M059J (cell line): ENCODE measurements around the gene ZSCAN5B. TPM values are rescaled to one million over a fixed set of nuclear protein-coding genes. Genes with fewer than 3 reads are reported as not detected.
A peak's percentile ranks its signal among the peaks of the same experiment; 100 is the strongest.
"Not testable (repeated sequence)": the region's sequence is repeated elsewhere in the genome, so short reads cannot be mapped to it uniquely, and the experiment has no call there.

Experiments
- DNase-seq: peaks from one replicate; pipeline ENCODE4 v3.0.0-alpha.2; 2012; ENCODE audit warnings: low read depth
- total RNA-seq: library from RNA; depleted of rRNA; stranded (reverse); fragments of >200 nt; shearing (Covaris generic); gene quantifications from 2 replicates; pipeline ENCODE4 v1.2.3, GENCODE V29; 2014; rRNA removed

Gene ZSCAN5B
- not detected in 2 replicates for total RNA-seq

GRCh38 chr19:56197646-56198045, at the start of gene ZSCAN5B:
ZSCAN5B (minus strand) TSS chr19:56197783; CDS start chr19:56193052, 4,731 bp downstream.
- DNase-seq = not testable (repeated sequence)

GRCh38 chr19:56245764-56246163, 48.2 kb upstream of the ZSCAN5B start:
- not testable (repeated sequence) for DNase-seq

GRCh38 chr19:56245121-56245740, 47.6 kb upstream of the ZSCAN5B start:
- peak; percentile 4 for DNase-seq

GRCh38 chr19:56223481-56223880, 25.9 kb upstream of the ZSCAN5B start:
- no peak for DNase-seq

- DNase-seq = no peak
Observed at GRCh38 chr19:56222901-56223300, 25.3 kb upstream of the ZSCAN5B start.

- no peak for DNase-seq
Observed at GRCh38 chr19:56221851-56222250, 24.3 kb upstream of the ZSCAN5B start.

GRCh38 chr19:56221442-56221841, 23.9 kb upstream of the ZSCAN5B start:
- not testable (repeated sequence) for DNase-seq

GRCh38 chr19:56218961-56219360, 21.4 kb upstream of the ZSCAN5B start:
- DNase-seq = no peak

GRCh38 chr19:56217039-56217949, 19.7 kb upstream of the ZSCAN5B start:
- peak; percentile 5 for DNase-seq

GRCh38 chr19:56211718-56212117, 14.1 kb upstream of the ZSCAN5B start:
- DNase-seq = no peak

- DNase-seq = not testable (repeated sequence)
Observed at GRCh38 chr19:56210036-56210435, 12.5 kb upstream of the ZSCAN5B start.

GRCh38 chr19:56209091-56209490, 11.5 kb upstream of the ZSCAN5B start:
- no peak for DNase-seq

- DNase-seq = not testable (repeated sequence)
Observed at GRCh38 chr19:56207581-56207980, 10.0 kb upstream of the ZSCAN5B start.

- no peak for DNase-seq
Observed at GRCh38 chr19:56201973-56202372, 4.4 kb upstream of the ZSCAN5B start, which contains the start of gene ZSCAN5C. ZSCAN5C (plus strand) TSS chr19:56202273; CDS start chr19:56205914, 3,641 bp downstream.

- DNase-seq = no peak
Observed at GRCh38 chr19:56199687-56200086, 2.1 kb upstream of the ZSCAN5B start.

GRCh38 chr19:56193981-56194640, 3.5 kb downstream of the ZSCAN5B start:
- no peak for DNase-seq

- no peak for DNase-seq
Observed at GRCh38 chr19:56191711-56192110, 5.9 kb downstream of the ZSCAN5B start.

- DNase-seq = no peak
Observed at GRCh38 chr19:56191115-56191514, 6.5 kb downstream of the ZSCAN5B start.

GRCh38 chr19:56189785-56190184, 7.8 kb downstream of the ZSCAN5B start:
- no peak for DNase-seq

- no peak for DNase-seq
Observed at GRCh38 chr19:56177564-56178243, 19.9 kb downstream of the ZSCAN5B start.

GRCh38 chr19:56176881-56177280, 20.7 kb downstream of the ZSCAN5B start:
- no peak for DNase-seq

- not testable (repeated sequence) for DNase-seq
Observed at GRCh38 chr19:56176310-56176709, 21.3 kb downstream of the ZSCAN5B start.
